Breast epithelium (tissue), 3 donors: ENCODE results near the gene UGT1A1.

Experiments used
- POLR2A ChIP-seq: fragments of 450-650 bp; IDR thresholded peaks from one replicate; pipeline ENCODE4 v1.6.1; 2016; ENCODE audit warnings: antibody characterized with exemption, mild to moderate bottlenecking, moderate library complexity
- POLR2AphosphoS5 ChIP-seq, 3 donors: sonication (generic); formaldehyde crosslinking; IDR thresholded peaks; one replicate each; pipeline ENCODE4 v1.6.1; 2017; ENCODE audit warnings: antibody characterized with exemption in 3 of 3
- TF ChIP-seq, protein P1 (sequence below), 3 donors: fragments of 450-650 bp; IDR thresholded peaks; one replicate each; pipeline ENCODE4 v1.5.1; 2016 to 2017; ENCODE audit warnings: antibody characterized with exemption in 3 of 3, mild to moderate bottlenecking in 3 of 3, moderate library complexity in 3 of 3

DNA sequence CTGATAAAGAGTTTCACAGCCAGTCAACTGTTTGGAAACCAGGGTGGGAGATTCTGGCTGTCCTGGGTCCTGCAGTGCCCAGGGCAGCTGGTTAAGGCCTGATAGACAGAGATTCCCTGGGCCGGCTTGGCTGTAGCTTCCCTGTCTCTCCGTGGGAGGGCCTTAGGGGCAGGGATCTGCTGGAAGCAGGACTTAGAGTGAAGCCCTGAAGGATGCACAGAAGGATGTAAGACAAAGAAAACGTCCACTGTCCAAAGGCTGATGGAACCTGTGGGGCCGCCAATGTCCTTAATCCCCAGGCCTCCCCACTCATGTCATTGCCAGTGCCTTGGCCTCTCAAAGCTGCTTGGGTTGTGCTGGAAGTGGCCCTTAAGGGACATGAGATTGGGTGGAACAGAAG is 51.0 kb downstream of the UGT1A1 start:
- TF ChIP-seq, protein P1, sequence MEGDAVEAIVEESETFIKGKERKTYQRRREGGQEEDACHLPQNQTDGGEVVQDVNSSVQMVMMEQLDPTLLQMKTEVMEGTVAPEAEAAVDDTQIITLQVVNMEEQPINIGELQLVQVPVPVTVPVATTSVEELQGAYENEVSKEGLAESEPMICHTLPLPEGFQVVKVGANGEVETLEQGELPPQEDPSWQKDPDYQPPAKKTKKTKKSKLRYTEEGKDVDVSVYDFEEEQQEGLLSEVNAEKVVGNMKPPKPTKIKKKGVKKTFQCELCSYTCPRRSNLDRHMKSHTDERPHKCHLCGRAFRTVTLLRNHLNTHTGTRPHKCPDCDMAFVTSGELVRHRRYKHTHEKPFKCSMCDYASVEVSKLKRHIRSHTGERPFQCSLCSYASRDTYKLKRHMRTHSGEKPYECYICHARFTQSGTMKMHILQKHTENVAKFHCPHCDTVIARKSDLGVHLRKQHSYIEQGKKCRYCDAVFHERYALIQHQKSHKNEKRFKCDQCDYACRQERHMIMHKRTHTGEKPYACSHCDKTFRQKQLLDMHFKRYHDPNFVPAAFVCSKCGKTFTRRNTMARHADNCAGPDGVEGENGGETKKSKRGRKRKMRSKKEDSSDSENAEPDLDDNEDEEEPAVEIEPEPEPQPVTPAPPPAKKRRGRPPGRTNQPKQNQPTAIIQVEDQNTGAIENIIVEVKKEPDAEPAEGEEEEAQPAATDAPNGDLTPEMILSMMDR (IDR thresholded peaks at IDR 0.05) = no peak
- TF ChIP-seq POLR2A (no peak), POLR2AphosphoS5 (IDR thresholded peaks at IDR 0.05) (no peak)
